HG03280 (cell line): ENCODE data around the gene IL21.
A peak's percentile ranks its signal among the peaks of the same experiment; 100 is the strongest.
"Not testable (repeated sequence)": the region's sequence is repeated elsewhere in the genome, so short reads cannot be mapped to it uniquely, and the experiment has no call there.

Experiments used
- ATAC-seq: cut with Tn5 transposase; IDR thresholded peaks from one replicate; pipeline ENCODE4 v1.9.1; 2021; ENCODE audit warnings: mild to moderate bottlenecking, moderate library complexity; ENCODE audit not compliant: unreplicated experiment

The IL21 gene

DNA sequence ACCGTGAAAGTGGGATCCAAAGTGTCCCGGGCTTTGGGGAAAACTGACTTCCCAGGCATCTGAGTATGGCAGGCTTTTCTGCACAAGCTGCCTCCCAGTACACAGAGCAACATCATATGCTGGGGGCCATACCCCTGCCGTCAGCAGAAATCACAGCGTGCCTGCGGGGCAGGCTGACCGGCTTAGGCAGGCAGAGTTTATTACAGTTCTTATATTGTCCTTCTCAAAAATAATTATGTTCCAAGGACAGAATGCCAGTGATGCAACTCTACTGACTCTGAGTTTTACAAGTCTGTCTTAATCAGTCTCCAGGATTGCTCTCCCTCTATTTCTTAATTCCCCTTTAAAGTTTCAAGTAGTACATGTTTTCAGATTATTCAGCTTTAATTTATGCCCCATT, 37.0 kb downstream of the IL21 start:
- ATAC-seq = no peak

DNA sequence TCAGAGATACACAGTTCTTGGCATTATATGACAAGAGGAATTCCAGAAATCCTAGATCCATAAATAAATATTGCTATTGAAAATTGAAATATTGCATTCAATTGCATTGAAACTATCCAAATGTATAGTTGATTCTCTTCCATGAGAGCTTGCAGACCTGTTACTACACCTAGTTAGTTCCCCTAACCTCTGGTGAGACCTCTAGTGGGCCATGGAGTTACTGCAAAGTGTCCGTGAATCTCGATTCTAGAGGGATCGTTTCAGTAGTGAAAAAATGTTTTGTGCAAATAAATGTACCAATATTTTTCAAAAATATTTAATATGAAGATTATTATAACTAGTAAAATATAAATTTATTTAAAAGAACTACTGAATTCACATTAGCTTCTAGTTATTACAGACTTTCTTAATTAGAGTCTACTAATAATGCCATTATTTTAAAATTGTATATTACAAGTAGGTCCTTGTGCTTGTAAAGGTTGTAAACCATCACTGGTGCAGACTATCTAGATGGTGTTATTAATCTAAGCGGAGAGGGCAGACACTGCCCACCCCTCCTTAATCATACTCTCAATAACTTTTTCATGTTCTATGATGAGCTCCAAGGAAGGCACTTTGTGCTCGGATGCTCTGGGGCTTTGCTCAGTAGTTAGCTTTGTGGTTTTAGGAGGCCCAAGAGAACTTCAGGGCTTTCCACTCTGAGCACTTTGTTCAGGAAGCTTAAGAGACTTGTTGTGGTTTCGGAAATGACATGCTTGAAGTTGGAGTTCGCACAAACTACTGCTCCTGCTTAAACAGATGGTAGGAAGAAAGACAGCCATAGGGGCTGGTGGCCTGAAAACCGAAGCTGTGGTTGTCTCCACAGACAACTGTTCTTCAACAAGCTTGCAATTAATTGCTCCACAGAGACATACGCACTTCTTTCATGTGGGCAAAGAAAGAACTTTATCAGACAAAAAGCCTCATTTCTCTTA, 42.8 kb downstream of the IL21 start:
- ATAC-seq = peak; percentile 78

DNA sequence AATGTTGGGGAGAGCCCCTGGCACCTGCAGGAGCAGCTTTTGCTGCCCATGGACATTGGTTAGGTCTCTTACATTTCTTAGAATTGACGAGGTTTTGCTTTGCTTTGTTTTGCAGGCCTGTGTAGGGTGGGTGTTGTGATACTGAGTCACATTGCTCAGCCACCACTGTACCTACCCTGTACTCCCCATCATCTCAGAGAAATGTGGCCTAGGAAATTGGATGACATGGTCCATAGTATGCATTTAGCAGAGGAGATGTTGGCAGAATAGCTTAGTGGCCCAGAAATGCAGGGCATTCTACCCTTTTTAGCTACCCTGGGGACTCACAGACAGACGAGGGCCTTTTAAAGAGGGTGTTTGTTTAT, 43.7 kb downstream of the IL21 start:
- ATAC-seq = no peak

DNA sequence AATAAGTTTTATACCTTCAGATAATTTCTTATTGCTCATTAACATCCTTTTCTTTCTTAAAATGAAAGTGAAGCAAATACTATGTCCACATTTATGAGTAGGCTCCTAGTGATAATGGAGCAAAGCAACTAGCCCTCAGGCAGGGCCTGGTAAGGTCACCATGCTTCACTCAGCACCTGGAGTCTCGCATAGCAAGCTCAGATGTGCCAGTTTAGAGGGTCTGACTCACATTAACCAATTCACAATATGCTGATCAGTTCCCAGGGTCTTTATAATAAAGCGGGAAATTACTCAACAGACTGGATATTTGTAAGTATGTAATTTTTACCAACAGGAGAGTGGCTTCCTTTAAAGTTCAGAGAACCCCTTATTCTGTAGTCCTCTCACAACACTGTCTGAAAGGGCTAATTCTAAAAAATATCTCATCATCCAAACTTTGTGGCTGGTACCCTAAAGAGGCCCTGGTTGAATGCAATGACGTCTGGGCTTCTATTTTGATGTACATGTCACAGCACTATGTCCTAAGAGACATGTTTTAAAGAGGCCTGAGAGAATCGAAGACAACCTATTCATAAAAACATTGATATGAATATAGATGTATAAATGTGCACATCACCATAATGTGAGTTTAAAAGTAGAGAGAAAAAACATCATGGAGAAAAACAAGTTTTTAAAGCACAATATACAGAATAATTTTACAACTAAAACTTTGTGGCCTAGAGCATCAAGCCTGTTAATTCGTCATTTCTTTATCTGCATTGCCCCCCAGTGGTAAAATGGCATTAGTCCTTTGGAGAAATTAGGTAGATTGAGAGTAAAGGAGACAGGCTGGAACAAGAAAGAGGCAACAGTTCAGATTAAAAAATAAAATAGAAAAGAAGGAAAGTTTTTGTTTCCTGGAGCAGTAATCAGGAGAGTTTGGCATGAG, 44.3 kb downstream of the IL21 start:
- ATAC-seq = peak; percentile 60

DNA sequence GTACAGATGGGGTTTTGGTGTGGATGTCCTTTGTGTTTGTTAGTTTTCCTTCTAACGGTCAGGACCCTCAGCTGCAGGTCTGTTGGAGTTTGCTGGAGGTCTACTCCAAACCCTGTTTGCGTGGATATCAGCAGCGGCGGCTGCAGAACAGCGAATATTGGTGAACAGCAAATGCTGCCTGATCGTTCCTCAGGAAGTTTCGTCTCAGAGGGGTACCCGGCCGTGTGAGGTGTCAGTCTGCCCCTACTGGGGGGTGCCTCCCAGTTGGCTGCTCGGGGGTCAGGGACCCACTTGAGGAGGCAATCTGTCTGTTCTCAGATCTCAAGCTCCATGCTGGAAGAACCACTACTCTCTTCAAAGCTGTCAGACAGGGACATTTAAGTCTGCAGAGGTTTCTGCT, 46.5 kb downstream of the IL21 start:
- ATAC-seq = not testable (repeated sequence)

DNA sequence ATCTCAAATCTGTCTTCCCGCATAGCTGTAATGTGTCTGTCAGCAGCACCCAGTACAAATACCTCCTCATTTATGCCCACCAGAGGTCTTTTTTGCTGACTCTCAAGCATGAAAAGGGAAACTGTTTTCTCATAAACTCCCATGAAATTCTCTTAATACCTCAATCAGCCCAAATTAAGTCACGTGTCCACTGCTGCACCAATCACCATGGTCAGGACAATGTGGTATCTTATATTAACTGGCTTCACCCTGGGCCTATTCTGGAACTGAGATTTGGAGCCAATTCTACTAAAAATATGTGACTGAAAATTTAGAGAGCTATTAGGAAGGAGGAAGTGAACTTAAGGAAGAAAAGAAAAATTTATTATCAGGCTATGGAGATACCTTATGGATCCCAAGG, 58.4 kb downstream of the IL21 start:
- ATAC-seq = no peak
